ENCODE results near the gene MYBPC2. TPM values are rescaled to one million over a fixed set of nuclear protein-coding genes. Genes with fewer than 3 reads are reported as not detected.
A peak's percentile ranks its signal among the peaks of the same experiment; 100 is the strongest.

MYBPC2 gene
- total RNA-seq, 1 experiment from 2014 or later = not detected

DNA sequence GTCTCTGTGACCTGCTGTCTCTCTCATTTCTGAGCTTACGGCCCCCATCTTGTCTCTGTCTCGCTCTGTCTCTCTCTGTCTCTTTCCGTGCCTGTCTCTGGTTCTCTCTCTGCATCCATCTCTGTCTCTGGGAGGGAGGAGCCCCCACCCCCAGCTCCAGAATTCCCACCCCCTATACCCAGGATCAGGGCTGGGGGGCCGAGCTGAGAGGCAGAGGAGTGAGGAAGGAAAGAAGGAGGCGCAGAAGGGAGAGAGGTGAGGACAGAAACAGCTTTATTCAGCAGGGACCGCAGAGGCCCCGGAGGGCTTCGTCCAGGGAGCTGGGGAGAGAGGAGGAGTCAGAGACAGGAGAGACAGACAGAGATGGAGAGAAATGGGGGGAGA is 64.3 kb downstream of the MYBPC2 start:
- ChIA-PET POLR2A (interaction anchor here (0.7 kb wide), 1 partner anchor 97 kb away, joined by 3 read pairs; no protein-coding TSS in a partner anchor), CTCF (no interaction called here)
- no TSS peak for BruUV-seq (replicated peaks)
- TF ChIP-seq, protein P1, sequence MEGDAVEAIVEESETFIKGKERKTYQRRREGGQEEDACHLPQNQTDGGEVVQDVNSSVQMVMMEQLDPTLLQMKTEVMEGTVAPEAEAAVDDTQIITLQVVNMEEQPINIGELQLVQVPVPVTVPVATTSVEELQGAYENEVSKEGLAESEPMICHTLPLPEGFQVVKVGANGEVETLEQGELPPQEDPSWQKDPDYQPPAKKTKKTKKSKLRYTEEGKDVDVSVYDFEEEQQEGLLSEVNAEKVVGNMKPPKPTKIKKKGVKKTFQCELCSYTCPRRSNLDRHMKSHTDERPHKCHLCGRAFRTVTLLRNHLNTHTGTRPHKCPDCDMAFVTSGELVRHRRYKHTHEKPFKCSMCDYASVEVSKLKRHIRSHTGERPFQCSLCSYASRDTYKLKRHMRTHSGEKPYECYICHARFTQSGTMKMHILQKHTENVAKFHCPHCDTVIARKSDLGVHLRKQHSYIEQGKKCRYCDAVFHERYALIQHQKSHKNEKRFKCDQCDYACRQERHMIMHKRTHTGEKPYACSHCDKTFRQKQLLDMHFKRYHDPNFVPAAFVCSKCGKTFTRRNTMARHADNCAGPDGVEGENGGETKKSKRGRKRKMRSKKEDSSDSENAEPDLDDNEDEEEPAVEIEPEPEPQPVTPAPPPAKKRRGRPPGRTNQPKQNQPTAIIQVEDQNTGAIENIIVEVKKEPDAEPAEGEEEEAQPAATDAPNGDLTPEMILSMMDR (IDR thresholded peaks at IDR 0.05; ENCODE audit: unreplicated experiment) = no peak
- DNase-seq (ENCODE audit: unreplicated experiment) = no peak
- no peaks in the 10 kb centered on the region for H3K4me1 Mint-ChIP-seq (ENCODE audit: insufficient read depth, unreplicated experiment)
- peaks cover 25% of the 10 kb centered on the region for H3K27me3 Mint-ChIP-seq (ENCODE audit: insufficient read depth, unreplicated experiment)
- intact Hi-C loops (cut with micrococcal nuclease) = no loop called here
- no peak overlapping the region for H3K27ac Mint-ChIP-seq (ENCODE audit: low read depth, unreplicated experiment)
- H3K4me3 Mint-ChIP-seq (ENCODE audit: unreplicated experiment) = no peak overlapping the region
- peaks cover 2% of the 10 kb centered on the region for H3K9me3 Mint-ChIP-seq (ENCODE audit: unreplicated experiment)
- peaks cover 6% of the 10 kb centered on the region for H3K36me3 Mint-ChIP-seq (ENCODE audit: insufficient read depth, unreplicated experiment)

DNA sequence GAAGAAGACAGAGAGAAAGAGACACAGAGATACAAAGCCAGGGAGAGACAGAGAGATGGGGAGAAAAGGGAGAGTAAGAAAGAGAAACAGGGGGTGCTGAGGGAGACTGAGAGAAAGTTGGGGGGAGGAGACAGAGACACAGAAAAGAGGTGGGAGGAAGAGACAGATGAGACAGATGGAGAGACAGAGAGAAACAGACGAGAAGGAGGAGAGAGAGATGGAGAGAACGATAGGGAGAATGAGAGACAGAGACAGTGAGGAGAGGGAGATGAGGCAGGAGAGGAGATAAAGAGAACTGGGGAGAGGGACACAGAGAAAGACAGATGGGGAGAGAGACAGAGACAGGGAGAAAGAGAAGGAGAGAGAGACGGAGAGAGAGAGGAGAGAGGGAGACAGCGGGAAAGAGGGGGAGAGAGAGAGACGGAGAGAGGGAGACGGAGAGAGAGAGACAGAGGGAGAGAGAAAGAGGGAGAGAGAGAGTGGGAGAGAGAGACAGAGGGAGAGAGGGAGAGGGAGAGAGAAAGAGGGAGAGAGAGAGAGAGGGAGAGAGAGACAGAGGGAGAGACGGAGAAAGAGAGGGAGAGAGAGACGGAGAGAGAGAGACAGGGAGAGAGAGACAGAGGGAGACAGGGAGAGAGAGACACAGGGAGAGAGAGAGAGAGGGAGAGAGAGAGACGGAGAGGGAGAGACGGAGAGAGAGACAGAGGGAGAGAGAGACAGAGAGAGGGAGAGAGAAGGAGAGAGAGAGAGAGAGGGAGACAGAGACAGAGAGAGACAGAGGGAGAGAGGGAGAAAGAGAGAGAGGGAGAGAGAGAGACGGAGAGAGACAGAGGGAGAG is 65.7 kb downstream of the MYBPC2 start:
- ChIA-PET CTCF (no interaction called here), POLR2A (no interaction called here)
- intact Hi-C loops (cut with micrococcal nuclease) = no loop called here
- H3K4me3 Mint-ChIP-seq (ENCODE audit: unreplicated experiment) = no peak overlapping the region
- peaks cover 6% of the 10 kb centered on the region for H3K36me3 Mint-ChIP-seq (ENCODE audit: insufficient read depth, unreplicated experiment)
- H3K4me1 Mint-ChIP-seq (ENCODE audit: insufficient read depth, unreplicated experiment) = no peaks in the 10 kb centered on the region
- no TSS peak for BruUV-seq (replicated peaks)
- H3K27me3 Mint-ChIP-seq (ENCODE audit: insufficient read depth, unreplicated experiment) = peaks cover 21% of the 10 kb centered on the region
- TF ChIP-seq, protein P1 (IDR thresholded peaks at IDR 0.05; ENCODE audit: unreplicated experiment) = no peak
- no peak for DNase-seq (ENCODE audit: unreplicated experiment)
- H3K27ac Mint-ChIP-seq (ENCODE audit: low read depth, unreplicated experiment) = no peak overlapping the region
- H3K9me3 Mint-ChIP-seq (ENCODE audit: unreplicated experiment) = no peaks in the 10 kb centered on the region

DNA sequence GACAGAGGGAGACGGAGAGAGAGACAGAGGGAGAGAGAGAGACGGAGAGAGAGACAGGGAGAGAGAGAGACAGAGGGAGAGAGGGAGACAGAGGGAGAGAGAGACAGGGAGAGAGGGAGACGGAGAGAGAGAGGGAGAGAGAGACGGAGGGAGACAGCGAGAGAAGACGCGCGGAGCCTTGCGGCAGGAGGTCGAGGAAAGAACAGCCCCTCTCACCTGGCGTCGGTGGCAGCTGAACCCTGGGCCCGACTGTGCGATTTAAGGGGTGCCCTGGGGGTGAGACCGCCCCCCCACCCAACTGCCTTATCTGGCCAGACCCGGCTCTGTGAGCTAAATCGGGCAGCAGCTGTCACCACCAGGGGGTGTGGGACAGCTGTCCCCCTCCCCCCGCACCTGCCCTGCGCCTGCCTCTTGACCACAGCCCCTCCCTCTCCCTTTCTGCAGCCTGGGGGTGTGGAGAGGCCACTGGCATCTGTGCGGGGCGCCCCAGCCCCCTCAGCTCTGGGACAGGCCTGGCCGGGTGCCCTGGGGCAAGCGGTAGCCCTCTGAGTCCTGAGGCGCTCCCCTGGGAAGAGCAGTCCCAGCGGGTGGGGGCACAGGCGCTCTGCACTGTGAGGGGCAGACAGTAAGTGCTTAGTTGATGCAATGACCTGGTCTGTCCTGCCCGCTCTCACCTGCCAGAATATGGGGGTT is 67.5 kb downstream of the MYBPC2 start:
- Mint-ChIP-seq H3K4me3 (ENCODE audit: unreplicated experiment) (no peak overlapping the region), H3K4me1 (ENCODE audit: insufficient read depth, unreplicated experiment) (no peaks in the 10 kb centered on the region), H3K36me3 (ENCODE audit: insufficient read depth, unreplicated experiment) (peaks cover 6% of the 10 kb centered on the region), H3K27ac (ENCODE audit: low read depth, unreplicated experiment) (no peak overlapping the region), H3K27me3 (ENCODE audit: insufficient read depth, unreplicated experiment) (peaks cover 7% of the 10 kb centered on the region), H3K9me3 (ENCODE audit: unreplicated experiment) (no peaks in the 10 kb centered on the region)
- CTCF ChIA-PET = no interaction called here
- DNase-seq (ENCODE audit: unreplicated experiment) = no peak
- POLR2A ChIA-PET = no interaction called here
- TF ChIP-seq, protein P1 (IDR thresholded peaks at IDR 0.05; ENCODE audit: unreplicated experiment) = peak; percentile 10
- intact Hi-C loops (cut with micrococcal nuclease) = no loop called here
- BruUV-seq (replicated peaks) = no TSS peak

DNA sequence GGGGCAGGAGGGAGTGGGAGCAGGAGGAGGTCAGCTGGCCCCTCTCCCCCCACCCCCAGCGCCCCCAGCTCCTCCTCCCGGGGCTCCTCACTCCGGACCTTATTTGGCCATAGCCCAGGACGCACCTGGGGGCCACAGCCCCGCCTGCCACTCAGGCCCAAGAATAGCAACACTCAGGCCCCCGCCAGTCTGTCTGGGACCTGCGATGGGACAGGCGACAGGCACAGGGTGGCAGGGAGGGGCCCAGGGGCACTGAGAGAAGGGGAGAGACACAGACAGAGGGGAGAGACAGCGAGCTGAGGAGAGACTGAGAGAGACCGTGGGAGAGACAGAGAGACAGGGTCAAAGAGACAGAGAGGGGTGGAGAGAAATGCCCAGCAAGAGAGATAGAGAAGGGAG is 68.1 kb downstream of the MYBPC2 start:
- POLR2A ChIA-PET = no interaction called here
- no peak for DNase-seq (ENCODE audit: unreplicated experiment)
- TF ChIP-seq, protein P1 (IDR thresholded peaks at IDR 0.05; ENCODE audit: unreplicated experiment) = no peak
- Mint-ChIP-seq H3K27me3 (ENCODE audit: insufficient read depth, unreplicated experiment) (peaks cover 1% of the 10 kb centered on the region), H3K27ac (ENCODE audit: low read depth, unreplicated experiment) (no peak overlapping the region), H3K4me1 (ENCODE audit: insufficient read depth, unreplicated experiment) (no peaks in the 10 kb centered on the region), H3K4me3 (ENCODE audit: unreplicated experiment) (no peak overlapping the region), H3K36me3 (ENCODE audit: insufficient read depth, unreplicated experiment) (peaks cover 6% of the 10 kb centered on the region), H3K9me3 (ENCODE audit: unreplicated experiment) (no peaks in the 10 kb centered on the region)
- intact Hi-C loops (cut with micrococcal nuclease) = no loop called here
- BruUV-seq (replicated peaks) = no TSS peak
- CTCF ChIA-PET = no interaction called here

All from MCF 10A (cell line).